ENCODE measurements around the gene HSBP1. TPM values are rescaled to one million over a fixed set of nuclear protein-coding genes. Genes with fewer than 3 reads are reported as not detected.

Gene HSBP1
- total RNA-seq, 1 experiment from 2014 or later: 197 TPM

GRCh38 chr16:83793179-83793578 lies 14.6 kb upstream of the HSBP1 start:
- Mint-ChIP-seq H3K9me3 (peaks cover 9% of the 10 kb centered on the region), H3K4me1 (peaks cover 24% of the 10 kb centered on the region), H3K4me3 (no peak overlapping the region), H3K27ac (no peak overlapping the region), H3K27me3 (ENCODE audit: low read depth) (no peaks in the 10 kb centered on the region), H3K36me3 (peaks cover 7% of the 10 kb centered on the region)
- TF ChIP-seq SMAD4 (CRISPR knock-in tag; IDR thresholded peaks at IDR 0.05): no peak
- TF ChIP-seq, protein P1, sequence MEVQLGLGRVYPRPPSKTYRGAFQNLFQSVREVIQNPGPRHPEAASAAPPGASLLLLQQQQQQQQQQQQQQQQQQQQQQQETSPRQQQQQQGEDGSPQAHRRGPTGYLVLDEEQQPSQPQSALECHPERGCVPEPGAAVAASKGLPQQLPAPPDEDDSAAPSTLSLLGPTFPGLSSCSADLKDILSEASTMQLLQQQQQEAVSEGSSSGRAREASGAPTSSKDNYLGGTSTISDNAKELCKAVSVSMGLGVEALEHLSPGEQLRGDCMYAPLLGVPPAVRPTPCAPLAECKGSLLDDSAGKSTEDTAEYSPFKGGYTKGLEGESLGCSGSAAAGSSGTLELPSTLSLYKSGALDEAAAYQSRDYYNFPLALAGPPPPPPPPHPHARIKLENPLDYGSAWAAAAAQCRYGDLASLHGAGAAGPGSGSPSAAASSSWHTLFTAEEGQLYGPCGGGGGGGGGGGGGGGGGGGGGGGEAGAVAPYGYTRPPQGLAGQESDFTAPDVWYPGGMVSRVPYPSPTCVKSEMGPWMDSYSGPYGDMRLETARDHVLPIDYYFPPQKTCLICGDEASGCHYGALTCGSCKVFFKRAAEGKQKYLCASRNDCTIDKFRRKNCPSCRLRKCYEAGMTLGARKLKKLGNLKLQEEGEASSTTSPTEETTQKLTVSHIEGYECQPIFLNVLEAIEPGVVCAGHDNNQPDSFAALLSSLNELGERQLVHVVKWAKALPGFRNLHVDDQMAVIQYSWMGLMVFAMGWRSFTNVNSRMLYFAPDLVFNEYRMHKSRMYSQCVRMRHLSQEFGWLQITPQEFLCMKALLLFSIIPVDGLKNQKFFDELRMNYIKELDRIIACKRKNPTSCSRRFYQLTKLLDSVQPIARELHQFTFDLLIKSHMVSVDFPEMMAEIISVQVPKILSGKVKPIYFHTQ (CRISPR knock-in tag; IDR thresholded peaks at IDR 0.05): no peak
- TF ChIP-seq, protein P2, sequence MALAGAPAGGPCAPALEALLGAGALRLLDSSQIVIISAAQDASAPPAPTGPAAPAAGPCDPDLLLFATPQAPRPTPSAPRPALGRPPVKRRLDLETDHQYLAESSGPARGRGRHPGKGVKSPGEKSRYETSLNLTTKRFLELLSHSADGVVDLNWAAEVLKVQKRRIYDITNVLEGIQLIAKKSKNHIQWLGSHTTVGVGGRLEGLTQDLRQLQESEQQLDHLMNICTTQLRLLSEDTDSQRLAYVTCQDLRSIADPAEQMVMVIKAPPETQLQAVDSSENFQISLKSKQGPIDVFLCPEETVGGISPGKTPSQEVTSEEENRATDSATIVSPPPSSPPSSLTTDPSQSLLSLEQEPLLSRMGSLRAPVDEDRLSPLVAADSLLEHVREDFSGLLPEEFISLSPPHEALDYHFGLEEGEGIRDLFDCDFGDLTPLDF (CRISPR knock-in tag; IDR thresholded peaks at IDR 0.05): no peak
- TF ChIP-seq KAT7 (CRISPR knock-in tag; IDR thresholded peaks at IDR 0.05; ENCODE audit: borderline replicate concordance): no peak
- TF ChIP-seq, protein P3, sequence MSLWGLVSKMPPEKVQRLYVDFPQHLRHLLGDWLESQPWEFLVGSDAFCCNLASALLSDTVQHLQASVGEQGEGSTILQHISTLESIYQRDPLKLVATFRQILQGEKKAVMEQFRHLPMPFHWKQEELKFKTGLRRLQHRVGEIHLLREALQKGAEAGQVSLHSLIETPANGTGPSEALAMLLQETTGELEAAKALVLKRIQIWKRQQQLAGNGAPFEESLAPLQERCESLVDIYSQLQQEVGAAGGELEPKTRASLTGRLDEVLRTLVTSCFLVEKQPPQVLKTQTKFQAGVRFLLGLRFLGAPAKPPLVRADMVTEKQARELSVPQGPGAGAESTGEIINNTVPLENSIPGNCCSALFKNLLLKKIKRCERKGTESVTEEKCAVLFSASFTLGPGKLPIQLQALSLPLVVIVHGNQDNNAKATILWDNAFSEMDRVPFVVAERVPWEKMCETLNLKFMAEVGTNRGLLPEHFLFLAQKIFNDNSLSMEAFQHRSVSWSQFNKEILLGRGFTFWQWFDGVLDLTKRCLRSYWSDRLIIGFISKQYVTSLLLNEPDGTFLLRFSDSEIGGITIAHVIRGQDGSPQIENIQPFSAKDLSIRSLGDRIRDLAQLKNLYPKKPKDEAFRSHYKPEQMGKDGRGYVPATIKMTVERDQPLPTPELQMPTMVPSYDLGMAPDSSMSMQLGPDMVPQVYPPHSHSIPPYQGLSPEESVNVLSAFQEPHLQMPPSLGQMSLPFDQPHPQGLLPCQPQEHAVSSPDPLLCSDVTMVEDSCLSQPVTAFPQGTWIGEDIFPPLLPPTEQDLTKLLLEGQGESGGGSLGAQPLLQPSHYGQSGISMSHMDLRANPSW (CRISPR knock-in tag; conservative IDR thresholded peaks at IDR 0.05; ENCODE audit: low read depth): no peak
- no peak for TF ChIP-seq RORB (CRISPR knock-in tag; IDR thresholded peaks at IDR 0.05)
- no peak for TF ChIP-seq GRHL2 (CRISPR knock-in tag; IDR thresholded peaks at IDR 0.05; ENCODE audit: insufficient replicate concordance, severe bottlenecking)
- TF ChIP-seq OVOL2 (CRISPR knock-in tag; IDR thresholded peaks at IDR 0.05; ENCODE audit: borderline replicate concordance): no peak
- TF ChIP-seq, protein P4, sequence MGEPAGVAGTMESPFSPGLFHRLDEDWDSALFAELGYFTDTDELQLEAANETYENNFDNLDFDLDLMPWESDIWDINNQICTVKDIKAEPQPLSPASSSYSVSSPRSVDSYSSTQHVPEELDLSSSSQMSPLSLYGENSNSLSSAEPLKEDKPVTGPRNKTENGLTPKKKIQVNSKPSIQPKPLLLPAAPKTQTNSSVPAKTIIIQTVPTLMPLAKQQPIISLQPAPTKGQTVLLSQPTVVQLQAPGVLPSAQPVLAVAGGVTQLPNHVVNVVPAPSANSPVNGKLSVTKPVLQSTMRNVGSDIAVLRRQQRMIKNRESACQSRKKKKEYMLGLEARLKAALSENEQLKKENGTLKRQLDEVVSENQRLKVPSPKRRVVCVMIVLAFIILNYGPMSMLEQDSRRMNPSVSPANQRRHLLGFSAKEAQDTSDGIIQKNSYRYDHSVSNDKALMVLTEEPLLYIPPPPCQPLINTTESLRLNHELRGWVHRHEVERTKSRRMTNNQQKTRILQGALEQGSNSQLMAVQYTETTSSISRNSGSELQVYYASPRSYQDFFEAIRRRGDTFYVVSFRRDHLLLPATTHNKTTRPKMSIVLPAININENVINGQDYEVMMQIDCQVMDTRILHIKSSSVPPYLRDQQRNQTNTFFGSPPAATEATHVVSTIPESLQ (CRISPR knock-in tag; IDR thresholded peaks at IDR 0.05): no peak
- POLR2A ChIA-PET: no interaction called here
- no peak for DNase-seq (ENCODE audit: low spot score)
- CTCF ChIA-PET: no interaction called here
- ATAC-seq: peak; percentile 96

GRCh38 chr16:83794860-83795554 lies 12.8 kb upstream of the HSBP1 start:
- DNase-seq (ENCODE audit: low spot score): no peak
- CTCF ChIA-PET: interaction anchor here (0.7 kb wide), 1 partner anchor 32 kb away, joined by 3 read pairs; no protein-coding TSS in a partner anchor
- no peak for TF ChIP-seq MLX (CRISPR knock-in tag; IDR thresholded peaks at IDR 0.05)
- TF ChIP-seq, protein P5, sequence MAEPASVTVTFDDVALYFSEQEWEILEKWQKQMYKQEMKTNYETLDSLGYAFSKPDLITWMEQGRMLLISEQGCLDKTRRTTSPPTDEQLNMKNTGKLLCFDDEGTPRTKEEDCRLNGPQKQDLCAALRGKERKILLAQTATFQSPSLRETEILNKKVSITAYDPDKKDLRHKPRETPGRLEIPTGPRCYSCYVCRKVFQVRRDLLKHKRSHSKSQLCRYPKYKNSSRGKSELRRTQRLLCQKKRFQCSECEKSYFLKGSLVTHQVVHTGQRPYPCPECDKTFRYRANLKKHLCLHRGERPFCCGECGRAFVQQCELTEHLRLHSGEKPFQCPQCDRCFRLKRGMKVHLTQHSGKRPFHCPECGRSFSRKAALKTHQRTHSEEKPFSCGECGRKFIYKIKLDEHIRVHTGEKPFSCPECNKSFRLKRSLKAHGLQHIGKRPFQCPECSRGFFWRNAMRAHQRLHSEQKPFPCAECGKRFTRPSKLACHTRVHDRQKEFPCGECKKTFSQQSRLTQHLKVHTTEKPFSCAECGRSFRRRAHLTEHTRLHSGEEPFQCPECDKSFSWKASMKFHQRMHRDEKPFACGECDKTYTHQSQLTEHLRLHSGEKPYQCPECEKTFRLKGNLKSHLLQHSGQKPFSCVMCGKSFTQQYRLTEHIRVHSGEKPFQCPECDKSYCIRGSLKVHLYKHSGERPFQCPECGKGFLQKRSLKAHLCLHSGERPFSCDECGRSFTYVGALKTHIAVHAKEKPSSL (CRISPR knock-in tag; conservative IDR thresholded peaks at IDR 0.05): no peak
- no peak for TF ChIP-seq ZBTB21 (CRISPR knock-in tag; IDR thresholded peaks at IDR 0.05; ENCODE audit: borderline replicate concordance)
- TF ChIP-seq PREB (CRISPR knock-in tag; IDR thresholded peaks at IDR 0.05; ENCODE audit: borderline replicate concordance): no peak
- TF ChIP-seq, protein P6, sequence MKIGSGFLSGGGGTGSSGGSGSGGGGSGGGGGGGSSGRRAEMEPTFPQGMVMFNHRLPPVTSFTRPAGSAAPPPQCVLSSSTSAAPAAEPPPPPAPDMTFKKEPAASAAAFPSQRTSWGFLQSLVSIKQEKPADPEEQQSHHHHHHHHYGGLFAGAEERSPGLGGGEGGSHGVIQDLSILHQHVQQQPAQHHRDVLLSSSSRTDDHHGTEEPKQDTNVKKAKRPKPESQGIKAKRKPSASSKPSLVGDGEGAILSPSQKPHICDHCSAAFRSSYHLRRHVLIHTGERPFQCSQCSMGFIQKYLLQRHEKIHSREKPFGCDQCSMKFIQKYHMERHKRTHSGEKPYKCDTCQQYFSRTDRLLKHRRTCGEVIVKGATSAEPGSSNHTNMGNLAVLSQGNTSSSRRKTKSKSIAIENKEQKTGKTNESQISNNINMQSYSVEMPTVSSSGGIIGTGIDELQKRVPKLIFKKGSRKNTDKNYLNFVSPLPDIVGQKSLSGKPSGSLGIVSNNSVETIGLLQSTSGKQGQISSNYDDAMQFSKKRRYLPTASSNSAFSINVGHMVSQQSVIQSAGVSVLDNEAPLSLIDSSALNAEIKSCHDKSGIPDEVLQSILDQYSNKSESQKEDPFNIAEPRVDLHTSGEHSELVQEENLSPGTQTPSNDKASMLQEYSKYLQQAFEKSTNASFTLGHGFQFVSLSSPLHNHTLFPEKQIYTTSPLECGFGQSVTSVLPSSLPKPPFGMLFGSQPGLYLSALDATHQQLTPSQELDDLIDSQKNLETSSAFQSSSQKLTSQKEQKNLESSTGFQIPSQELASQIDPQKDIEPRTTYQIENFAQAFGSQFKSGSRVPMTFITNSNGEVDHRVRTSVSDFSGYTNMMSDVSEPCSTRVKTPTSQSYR (CRISPR knock-in tag; IDR thresholded peaks at IDR 0.05): no peak
- H3K36me3 Mint-ChIP-seq: peaks cover 7% of the 10 kb centered on the region
- H3K27ac Mint-ChIP-seq: no peak overlapping the region
- H3K4me3 Mint-ChIP-seq: no peak overlapping the region
- H3K9me3 Mint-ChIP-seq: peaks cover 9% of the 10 kb centered on the region
- no peaks in the 10 kb centered on the region for H3K27me3 Mint-ChIP-seq (ENCODE audit: low read depth)
- POLR2A ChIA-PET: interaction anchor here (0.7 kb wide), 1 partner anchor 53 kb away, joined by 3 read pairs; no protein-coding TSS in a partner anchor
- no peak for ATAC-seq
- H3K4me1 Mint-ChIP-seq: peaks cover 29% of the 10 kb centered on the region

Measured in WTC11 (cell line).